T follicular helper cell (primary cell): ENCODE data around the gene TNFRSF13B.
"Not testable (repeated sequence)": the region's sequence is repeated elsewhere in the genome, so short reads cannot be mapped to it uniquely, and the experiment has no call there.

ENCODE experiments used
- DNase-seq: peaks from one replicate; pipeline ENCODE4 v3.0.0-alpha.2; 2020; ENCODE audit warnings: low read depth

Gene TNFRSF13B

DNA sequence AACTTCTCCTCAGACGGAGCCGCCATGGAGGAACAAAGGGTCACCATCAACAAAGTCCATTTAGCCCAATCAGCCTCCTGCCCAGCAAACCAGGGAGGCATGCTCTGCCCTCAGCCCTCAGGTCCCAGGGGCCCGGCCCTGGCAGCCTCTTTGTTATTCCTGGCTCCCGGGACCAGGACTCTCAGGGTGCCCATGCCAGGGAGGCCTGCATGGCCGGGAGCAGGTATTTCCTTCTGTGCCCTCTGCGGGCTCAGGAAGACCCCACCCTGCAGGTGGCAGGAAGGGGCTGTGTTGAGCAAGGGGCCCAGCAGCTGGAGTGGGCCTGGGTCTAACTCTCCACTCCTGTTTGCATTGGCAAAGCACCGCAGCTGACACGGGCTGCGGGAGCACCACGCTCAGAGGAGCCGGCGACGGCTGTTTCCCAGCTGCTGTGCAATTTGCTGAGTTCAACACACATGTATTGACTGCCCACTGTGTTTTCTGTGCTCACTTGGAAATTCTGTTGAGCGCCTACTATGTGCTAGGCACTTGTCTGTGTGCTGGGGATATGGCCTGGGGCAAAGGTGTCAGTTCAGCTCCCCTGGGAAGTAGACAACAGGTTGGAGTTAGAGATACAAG lies 33.2 kb upstream of the TNFRSF13B start:
- DNase-seq, result not testable (repeated sequence)

DNA sequence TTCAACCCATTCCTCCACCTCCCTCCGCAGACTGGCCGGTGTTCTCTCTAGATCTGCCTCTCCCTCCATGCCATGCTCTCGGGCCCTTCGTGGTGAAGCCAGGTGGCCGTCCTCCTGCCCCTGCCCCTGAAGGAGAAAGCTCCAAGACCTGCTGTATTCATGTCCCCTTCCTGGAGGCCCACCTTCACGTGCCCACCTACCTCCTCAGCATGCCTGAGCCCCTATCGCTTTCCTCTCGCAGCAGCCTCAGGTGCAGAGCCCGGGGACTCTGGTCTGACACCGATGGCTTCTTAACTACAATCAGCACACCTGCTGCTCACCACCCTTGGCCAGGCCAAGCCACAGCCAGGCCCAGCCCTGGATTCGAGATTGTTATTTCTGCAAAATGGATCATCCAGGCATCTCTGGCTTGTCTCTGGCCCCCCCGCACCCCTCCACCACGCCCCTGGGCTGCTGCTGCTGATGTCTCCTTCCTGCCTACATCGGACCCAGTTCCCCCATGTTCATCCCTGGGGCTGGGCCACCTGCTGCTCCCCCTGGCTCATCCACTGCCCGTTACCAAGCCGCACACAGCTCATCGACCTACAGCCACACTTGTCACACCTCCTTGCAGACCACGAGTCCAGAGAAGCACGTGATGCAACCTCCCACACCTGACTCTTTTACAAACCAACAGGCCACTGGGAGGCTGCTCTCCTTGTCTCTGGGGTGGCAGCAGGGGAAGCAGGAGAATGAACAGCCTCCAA lies 32.5 kb upstream of the TNFRSF13B start:
- DNase-seq, result no peak

DNA sequence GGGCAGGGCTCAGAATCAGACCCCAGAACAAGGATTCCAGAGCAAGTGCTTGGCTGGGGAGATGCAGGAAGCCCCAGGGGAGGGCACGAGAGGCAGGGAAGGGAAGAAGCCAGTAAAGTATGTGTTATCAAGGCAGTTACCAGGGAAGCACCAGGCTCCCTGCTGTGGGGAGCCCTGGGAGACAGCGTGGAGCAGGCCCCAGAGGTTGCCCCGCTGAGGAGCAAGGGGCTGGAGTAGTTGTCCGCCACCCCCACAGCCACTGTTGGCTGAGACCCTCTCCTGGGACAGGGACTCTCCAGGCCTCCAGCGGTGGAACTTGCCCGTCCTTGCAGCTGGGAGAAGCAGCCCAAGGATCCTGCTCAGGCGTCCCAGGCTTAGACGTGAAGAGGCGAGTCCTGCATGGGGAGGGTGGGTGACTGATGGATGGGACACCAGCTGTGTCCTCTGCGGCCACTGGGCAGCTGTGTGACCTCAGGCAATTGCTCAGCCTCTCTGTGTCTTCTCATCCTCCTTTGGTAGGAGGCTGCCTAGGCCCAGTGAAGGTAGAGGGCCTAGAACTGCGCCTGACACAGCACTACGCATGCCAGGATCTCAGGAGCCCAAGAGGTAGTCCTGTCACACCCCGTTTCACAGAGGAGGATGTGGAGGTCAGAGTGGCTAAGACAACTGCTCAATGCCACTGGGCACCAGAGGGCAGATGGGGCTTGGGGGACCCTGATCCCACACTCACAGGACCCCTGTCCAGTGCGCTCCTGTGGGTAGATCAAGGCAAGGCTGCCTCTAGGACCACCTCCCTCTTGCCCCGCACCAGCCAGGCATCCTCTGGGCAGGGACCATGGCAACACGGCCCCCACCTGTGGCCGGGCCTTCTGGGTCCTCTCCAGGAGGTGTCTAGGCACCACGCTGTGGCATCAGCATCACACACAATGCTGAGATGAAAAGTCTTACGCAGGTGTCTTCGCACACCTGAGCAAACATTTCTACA lies 31.1 kb upstream of the TNFRSF13B start:
- not testable (repeated sequence) for DNase-seq

DNA sequence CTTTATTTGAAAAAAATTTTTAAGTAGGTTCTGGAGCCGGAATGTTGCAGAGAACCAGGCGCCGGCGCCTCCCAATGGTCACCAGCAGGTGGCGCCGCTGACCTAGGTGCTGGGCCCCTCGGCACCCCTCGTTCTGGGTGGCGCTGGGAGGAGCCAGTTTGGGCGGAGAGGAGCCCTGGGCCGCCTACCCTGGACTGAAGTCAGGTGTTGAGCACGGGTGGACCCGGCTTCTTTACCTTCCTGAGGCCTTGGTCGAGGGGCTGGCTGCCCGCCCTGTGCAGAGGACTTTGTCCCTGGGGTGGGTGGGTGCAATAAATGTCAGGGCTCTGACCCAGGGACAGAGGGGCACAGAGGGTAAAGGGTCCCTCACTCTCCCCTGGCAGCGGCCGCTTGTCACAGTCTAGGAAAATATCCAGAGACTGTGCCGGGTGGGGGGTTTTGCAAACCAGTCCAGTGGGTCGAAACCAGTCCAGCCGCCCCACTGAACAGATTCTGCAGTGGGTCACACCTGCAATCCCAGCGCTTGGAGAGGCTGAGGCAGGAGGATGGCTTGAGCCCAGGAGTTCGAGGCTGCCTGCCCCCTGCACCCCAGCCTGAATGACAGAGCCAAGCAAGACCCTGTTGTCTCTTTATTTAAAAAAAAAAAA lies 30.1 kb upstream of the TNFRSF13B start:
- DNase-seq, result peak; percentile 59

DNA sequence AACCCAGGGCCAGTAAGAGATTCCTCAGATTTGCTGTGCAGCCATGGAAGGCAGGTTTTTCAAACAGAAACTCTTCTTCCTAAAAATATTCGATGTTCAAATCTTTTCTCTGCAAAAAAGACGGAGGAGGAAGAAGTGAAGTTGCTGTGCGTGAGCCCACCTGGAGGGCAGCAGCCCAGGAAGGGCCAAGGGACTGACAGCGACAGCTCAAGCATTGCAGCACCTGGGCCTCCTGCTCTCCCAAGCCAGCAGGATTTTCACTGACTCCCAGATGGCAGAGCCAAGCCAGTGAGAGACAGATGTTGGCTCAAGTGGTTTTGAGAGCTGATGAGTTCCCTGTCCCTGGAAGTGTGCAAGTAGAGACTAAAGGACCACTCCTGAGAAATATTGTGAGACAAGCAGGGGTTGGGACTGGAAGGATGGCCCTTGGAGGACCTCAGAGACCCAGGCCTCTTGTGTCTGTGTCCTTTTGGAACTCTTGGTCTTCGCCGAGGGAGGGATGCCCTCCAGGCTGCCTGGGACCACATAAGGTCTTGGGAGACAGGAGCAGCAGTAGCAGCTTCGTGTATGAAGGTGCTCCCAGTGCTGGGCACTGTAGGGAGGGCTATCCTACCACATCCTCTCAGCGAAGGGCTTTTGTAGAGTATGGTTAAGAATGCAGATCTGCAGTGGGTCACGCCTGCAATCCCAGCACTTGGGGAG lies 29.3 kb upstream of the TNFRSF13B start:
- DNase-seq, result no peak

DNA sequence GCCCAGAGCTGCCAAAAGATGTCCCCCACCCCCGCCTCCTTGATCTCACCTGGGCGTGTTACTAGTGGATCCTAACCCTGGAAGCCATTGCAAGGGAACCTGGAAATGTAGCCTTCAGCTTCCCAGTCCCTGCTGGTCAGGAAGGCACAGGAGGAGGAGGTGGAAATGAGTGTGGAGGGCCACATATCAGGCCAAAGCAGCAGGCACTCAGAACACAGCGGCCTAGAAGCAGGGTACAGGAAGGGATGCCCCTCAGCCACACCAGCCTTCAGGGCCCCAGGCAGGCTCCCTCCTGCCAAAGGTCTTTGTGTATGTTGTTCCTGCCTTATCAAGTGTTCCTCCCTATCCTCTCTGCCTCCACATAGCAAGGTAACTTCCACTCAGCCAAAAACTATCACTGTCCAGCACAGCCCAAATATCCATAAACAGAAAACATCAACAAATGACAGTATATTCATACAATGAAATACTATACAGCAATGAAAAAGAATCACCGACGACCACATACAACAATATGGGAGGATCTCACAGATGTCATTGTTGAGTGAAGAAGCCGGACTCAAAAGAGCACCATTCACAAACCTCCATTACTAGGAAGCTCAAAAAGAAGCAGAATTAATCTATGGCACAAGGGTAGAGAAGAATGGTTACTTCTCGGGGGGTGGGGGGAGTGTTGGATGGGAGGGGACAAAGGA lies 28.2 kb upstream of the TNFRSF13B start:
- DNase-seq, result no peak

DNA sequence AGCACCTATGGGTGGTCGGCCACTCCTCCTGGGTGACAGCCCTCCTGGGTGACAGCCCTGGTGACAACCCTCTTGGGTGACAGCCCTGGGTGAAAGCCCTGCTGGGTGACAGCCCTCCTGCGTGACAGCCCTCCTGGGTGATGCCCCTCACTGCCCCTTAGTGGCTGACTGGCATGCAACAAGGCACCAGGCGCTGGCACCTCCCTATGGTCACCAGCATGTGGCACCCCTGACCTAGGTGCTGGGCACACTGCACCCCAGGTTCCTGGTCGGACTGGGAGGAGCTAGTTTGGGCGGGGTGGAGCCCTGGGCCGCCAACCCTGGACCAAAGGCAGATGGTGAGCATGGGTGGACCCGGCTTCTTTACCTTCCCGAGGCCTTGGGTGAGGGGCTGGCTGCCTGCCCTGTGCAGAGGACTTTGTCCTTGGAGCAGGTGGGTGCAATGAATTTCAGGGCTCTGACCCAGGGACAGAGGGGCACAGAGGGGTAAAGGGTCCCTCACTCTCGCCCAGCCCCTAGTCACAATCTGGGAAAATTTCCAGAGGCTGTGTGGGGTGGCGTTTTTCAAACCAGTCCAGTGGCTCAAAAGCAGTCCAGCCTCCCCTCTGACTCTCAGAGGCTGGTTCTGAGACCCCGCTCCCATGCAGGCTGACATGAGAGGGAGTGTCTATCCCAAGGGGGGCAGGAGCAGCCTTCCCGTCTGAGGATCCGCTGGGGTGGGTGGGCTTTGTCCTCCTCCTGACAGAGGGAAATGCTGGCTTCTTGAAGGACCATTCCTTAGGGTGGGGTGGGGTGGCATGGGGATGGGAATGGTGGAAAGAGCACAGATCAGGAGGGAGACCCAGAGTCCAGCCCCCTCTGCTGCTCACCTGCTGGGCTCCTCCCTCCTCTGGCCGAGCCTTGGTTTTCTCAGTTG lies 25.9 kb upstream of the TNFRSF13B start:
- DNase-seq, result no peak

DNA sequence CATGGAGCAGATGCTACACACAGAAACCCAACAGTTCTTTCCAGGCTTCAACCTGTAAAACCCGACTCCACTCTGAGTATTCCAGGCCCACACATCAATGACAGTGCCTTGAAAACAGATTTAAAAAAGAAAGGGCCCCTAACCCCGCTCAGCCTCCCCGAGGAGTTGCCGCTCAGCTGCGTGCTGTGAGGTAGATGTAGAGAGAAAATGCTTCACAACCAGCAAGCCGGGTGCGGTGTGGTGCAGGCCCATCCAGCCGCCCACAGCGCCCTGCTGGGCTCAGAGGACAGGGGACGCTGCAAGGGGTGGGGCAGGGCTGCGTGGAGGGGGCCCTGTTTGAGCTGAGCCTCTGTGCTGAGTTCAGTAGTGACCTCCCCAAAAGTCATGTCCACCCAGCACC lies 24.8 kb upstream of the TNFRSF13B start:
- DNase-seq, result not testable (repeated sequence)

DNA sequence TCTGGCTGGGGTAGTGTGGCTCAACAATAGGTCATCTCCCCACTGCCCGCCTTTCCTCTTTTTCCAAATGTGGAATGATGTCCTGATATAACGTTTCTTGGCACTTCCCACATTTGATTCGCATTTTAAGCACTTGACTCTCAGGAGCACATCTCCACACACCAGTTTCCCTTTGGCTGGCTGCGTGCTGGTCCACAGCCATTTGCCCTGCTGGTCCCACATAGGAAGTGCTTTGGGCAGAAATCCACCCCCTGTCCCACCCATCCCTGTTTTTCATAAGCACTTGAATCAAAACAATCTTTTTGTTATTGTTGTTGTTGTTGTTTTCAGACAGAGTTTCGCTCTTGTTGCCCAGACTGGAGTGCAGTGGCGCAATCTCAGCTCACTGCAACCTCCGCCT lies 24.0 kb upstream of the TNFRSF13B start:
- DNase-seq, result no peak

DNA sequence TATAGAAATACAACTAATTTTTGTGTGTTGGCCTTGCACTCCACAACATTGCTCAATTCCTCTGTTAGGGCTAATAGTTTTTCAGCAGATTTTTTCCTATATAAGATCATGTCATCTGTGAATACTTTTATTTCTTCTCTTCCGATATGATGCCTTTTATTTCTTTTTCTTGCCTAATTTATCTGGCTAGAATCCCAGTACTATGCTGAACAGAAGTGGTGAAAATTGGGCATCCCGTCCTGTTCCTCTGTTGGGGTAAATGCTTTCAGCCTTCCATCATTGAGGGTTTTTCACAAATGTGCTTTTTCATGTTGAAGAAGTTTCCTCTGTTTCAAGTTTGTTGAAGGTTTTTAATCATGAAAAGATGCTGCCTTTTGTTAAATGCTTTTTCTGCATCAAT lies 22.7 kb upstream of the TNFRSF13B start:
- DNase-seq, result no peak

DNA sequence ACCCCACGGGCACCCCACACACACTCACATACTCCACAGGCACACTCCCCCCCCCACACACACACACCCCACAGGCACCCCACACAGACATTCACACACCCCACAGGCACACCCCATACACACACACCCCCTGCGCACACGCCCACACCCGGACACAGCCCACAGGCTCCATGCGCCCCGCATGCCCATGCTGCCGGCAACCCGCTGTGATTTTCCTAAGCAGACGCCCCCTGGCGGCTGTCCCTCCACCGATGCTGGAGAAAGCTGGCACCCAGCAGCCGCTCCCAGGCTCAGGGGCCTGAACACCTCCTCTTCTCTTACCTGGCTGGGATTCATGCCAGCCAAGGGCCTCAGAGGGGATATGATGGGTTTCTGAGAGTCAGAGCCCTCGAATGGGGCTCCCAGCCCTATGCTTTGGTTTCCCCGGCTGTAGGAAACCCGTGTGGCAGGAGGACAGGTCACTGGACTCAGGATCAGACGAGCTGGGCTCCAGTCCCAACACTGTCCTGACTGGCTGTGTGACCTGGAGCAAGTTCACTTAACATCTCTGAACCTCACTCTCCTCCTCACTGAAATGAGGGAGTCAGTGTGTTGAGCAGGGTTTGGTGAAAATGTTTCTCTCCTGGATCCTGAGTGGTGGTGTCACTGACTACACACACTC lies 19.6 kb upstream of the TNFRSF13B start:
- peak; percentile 70 for DNase-seq

DNA sequence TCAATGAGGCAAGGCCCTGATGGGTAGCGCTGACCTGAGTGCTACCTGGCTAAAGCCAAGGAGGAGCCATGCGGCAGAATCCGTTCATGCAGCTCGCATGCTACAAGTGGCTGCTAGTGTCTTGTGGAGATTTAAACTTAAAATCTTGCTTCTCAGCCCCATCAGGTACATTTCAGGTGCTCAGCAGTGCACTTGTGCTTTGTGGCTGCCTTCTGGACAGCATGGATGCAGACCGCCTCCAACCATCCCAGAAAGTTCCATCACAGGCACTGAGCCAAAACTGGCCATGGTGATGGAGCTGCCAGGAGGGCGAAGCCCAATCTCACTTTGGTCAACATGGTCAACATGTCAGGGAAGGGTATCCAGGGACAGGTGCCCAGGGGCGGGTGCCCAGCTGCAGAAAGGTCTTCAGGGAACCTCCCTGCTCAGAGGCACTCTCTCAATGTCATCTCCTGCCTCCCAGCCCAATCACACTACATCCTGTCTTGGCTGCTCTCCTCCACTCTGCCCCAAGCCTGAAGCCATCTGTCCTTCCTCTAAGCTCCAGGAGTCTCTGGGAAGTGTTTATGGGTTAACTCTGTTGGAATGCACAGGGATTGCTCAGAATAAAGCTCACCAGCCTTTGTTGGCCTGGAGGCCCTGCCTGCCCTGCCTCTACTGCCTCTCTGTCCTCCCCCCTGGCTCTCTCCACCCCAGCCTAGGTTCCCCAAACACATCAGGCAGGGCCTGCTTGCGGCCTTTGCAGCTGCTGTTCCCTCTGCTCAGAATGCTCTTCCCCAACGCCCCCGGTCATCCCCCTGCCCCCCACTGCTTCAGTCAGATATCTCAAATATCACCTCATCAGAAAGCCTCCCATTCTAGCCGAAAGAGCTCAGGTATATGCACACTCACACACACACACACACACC lies 18.3 kb upstream of the TNFRSF13B start:
- no peak for DNase-seq

DNA sequence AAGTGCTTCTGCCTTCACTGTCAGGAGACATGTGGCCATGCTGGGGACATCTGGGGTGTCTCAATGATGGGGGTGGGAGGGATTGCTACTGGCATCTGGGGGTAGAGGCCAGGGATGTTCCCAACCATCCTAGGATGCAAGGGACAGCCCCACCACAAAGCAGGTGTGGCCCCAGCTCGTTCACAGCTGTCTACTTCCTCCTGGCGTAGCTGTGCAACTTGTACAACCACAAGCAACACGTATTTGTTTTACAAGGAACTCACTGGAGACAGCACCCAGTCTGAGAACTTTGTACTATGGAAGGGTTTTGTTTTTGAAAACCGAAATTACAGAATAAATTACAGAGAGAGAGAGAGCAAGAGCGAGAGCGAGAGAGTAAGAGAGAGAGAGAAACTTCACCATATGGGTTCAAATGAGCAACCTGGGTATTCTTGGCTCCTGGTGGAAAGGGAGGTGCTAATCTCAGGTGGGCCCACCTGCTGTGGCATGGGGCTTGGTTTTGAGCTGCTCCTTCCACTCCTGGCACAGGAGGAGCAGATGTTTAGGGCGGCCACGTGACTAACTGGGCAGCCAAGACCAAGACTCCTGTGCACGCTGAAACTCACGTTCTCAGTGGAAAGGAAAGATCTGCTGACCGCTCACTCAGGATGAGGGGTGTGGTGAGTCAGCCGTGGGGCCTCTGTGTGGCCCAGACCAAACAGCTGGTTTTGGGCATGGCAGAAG lies 17.5 kb upstream of the TNFRSF13B start:
- DNase-seq, result no peak

DNA sequence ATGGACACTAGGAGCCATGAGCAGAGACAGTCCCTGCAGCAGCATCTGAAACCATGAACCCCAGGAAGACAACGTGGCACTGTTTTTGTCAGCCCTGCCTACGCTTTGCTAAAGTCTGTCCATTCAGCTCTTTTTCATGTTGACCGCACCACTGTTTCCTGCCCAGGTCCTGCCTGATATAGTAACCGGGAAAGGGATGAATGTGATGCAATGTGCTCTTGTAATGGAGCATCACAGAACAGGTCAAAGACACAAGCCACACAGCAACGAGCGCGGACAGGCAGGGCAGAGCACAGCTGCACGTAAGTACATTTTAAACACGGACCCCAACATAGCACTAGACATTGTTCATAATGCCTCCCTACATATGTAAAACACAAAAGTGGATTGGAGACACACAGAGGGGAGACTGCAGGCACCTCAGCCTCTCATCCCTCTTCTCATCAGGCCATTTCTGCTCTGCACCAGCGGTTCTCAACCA lies 16.9 kb upstream of the TNFRSF13B start:
- no peak for DNase-seq

DNA sequence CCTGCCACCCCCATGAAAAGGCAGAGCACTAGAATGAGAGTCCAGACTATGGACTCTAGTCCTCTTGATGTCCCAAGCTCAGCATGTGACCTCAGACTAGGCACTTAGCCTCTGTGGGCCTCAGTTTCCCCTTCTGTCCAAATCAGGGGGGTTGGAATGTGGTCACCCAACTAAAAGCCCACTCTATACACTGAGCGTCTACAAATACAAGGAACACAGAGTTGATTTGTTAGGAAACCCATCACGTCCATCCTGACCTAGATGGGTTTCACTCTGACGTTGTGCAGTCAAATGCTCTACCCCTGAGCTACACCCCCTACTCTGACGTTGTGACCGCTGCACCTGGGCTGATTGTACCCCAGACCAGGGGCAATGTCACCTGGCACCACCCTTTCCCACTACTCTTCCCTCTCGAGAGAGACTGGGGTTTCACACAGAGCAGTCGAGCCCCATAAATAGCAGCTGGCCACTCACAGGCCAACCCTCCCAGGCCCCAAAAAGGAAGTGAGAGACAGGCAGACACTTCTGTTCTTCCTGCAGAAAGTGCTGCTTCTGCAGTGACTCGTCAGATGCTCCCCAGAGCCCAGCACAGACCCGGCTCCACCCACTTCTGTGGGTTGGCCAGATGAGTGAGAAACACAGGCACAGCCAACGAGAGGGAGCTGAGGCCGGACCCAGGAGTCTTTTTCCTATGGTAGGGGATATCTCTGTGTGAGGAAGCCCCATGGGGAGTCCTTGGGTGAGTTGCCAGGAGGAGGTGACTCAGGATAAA lies 16.1 kb upstream of the TNFRSF13B start:
- DNase-seq, result no peak

DNA sequence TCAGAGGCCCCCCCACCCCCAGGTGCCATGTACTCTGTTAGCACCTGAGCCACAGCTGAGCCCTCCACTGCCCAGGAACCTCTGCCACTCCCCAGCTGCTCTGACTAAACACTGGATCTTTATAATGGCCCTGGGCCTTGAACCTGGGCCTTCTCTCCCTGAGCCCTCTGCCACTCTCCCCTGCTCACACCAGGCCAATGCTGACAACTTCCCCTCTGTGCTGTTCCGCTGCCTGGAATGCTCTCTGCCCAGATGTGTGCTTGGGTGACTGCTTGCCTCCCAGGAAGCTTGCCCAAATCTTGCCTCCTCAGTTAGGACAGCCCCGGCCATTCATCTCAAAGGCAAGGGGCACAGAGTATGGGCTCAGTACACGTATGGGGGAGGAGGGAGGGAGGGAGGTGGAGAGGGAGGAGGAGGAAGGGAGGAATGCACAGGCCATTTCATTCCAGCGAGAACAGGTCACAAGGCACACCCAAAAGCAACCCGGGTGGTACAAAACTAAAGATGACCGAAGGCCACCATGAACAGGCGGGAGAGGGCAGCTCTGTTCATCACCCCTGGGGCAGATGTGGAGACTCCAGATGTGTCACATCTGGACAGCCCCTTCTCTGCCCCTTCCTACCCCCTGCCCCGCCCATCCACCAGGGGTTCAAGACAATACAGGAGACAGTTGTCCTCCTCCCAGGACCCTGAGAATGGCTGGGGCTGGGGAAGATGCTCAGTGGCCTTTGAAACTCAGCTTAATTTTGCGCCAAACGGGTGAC lies 15.3 kb upstream of the TNFRSF13B start:
- no peak for DNase-seq
